HepG2 (cell line): Measurements from ENCODE around the gene WNT16. TPM values are rescaled to one million over a fixed set of nuclear protein-coding genes. Genes with fewer than 3 reads are reported as not detected.

Experiments
- ATAC-seq: fragments of 200-7000 bp; cut with Tn5 transposase; 3 replicates; pipeline ENCODE4 v1.9.1; 2020; ENCODE audit warnings: mild to moderate bottlenecking, moderate library complexity
- BruUV-seq: library from RNA; stranded (reverse); fragments of 400-500 nt; replicated peaks from 2 replicates; lab custom pipeline; 2021; lab: Mats Ljungman, UMichigan
- CTCF ChIA-PET: fragments of 300-600 bp; formaldehyde crosslinking; extraction: SDS; loops from one replicate; lab custom pipeline; 2021; ENCODE audit warnings: low total read pairs, inconsistent platforms, low intra/inter-chr PET ratio; lab: Yijun Ruan, JAX
- POLR2A ChIA-PET: fragments of 350-600 bp; sonication (Branson Sonifier 250); formaldehyde crosslinking; loops from one replicate; lab custom pipeline; 2020; ENCODE audit warnings: antibody characterized with exemption, inconsistent platforms; lab: Yijun Ruan, JAX
- DNase-seq: peaks from one replicate; pipeline ENCODE4 v3.0.0-alpha.2; 2015; ENCODE audit warnings: low spot score
- FAIRE-seq: peaks from 3 replicates; lab custom pipeline; 2011; peaks lifted over from hg19 to GRCh38; lab: Jason Lieb, UNC
- H2AFZ ChIP-seq: one replicate; pipeline ENCODE4 v1.6.1; 2011; ENCODE audit warnings: low read length, inconsistent platforms
- H3K27ac ChIP-seq: fragments of 300-600 bp; 3 replicates; pipeline ENCODE4 v1.8.0; 2011; ENCODE audit warnings: mixed run types, mild to moderate bottlenecking, mixed read lengths, low read length, inconsistent platforms; ENCODE audit not compliant: insufficient read depth; ENCODE audit errors: extremely low read length
- H3K27me3 ChIP-seq, 2 experiments: fragments of 200-600 bp in 1 of 2; 2 replicates in 1 of 2; 3 replicates in 1 of 2; pipeline versions ENCODE4 v1.6.0 to v1.8.0; 2011; ENCODE audit warnings: low read length in 2 of 2, mild to moderate bottlenecking in 2 of 2, moderate library complexity in 2 of 2, inconsistent platforms in 1 of 2; ENCODE audit not compliant: insufficient read depth in 2 of 2, control insufficient read depth in 1 of 2
- H3K36me3 ChIP-seq, 2 experiments: fragments of 200-600 bp in 1 of 2; replicated peaks in 1 of 2; 2 replicates in 1 of 2; 3 replicates in 1 of 2; pipeline versions ENCODE4 v1.5.1 to v1.8.0; 2011; ENCODE audit warnings: low read length in 2 of 2, inconsistent platforms in 1 of 2; ENCODE audit not compliant: insufficient read depth in 2 of 2, control insufficient read depth in 1 of 2
- H3K4me1 ChIP-seq: 2 replicates; pipeline ENCODE4 v1.5.1; 2012; ENCODE audit warnings: low read length, inconsistent platforms; ENCODE audit not compliant: insufficient read depth
- H3K4me2 ChIP-seq: 2 replicates; pipeline ENCODE4 v1.6.0; 2011; ENCODE audit warnings: low read depth, low read length, inconsistent platforms
- H3K4me3 ChIP-seq, 3 experiments: fragments of 200-600 bp in 1 of 3; sonication (generic), shearing (Covaris generic) in 1 of 3; replicated peaks in 1 of 3; 2 replicates each; pipeline ENCODE4 v1.5.1; 2011 to 2016; ENCODE audit warnings: low read length in 3 of 3, inconsistent platforms in 2 of 3, low read depth in 2 of 3, mild to moderate bottlenecking in 2 of 3, control low read depth in 1 of 3, mixed read lengths in 1 of 3; ENCODE audit not compliant: insufficient read depth in 1 of 3
- H3K79me2 ChIP-seq: one replicate; pipeline ENCODE4 v1.6.1; 2011; ENCODE audit warnings: low read length, inconsistent platforms; ENCODE audit not compliant: insufficient read depth
- H3K9ac ChIP-seq: 2 replicates; pipeline ENCODE4 v1.6.0; 2011; ENCODE audit warnings: mild to moderate bottlenecking, low read depth, low read length, inconsistent platforms; ENCODE audit not compliant: insufficient read depth
- H3K9me3 ChIP-seq: 2 replicates; pipeline ENCODE4 v1.5.1; 2012; ENCODE audit warnings: mild to moderate bottlenecking, low read length
- H4K20me1 ChIP-seq: 2 replicates; pipeline ENCODE4 v1.6.0; 2011; ENCODE audit warnings: inconsistent platforms, mild to moderate bottlenecking, low read length, moderate library complexity; ENCODE audit not compliant: insufficient read depth
- ARHGAP35 ChIP-seq: sonication (generic); formaldehyde crosslinking; IDR thresholded peaks from 2 replicates; pipeline ENCODE4 v1.9.0; 2022; ENCODE audit warnings: mild to moderate bottlenecking, inconsistent platforms, moderate library complexity, missing genetic modification reagents, borderline replicate concordance
- CCAR2 ChIP-seq: fragments of 200-400 bp; formaldehyde crosslinking; optimal IDR thresholded peaks from 2 replicates; pipeline ENCODE3; 2018; ENCODE audit warnings: low read depth, mild to moderate bottlenecking, low read length, moderate library complexity
- HMG20A ChIP-seq: IDR thresholded peaks from 2 replicates; pipeline ENCODE4 v1.6.1; 2016; ENCODE audit warnings: borderline replicate concordance
- HNF4A ChIP-seq: sonication (generic); formaldehyde crosslinking; IDR thresholded peaks from 2 replicates; pipeline ENCODE4 v1.4.0; 2020; ENCODE audit warnings: missing genetic modification reagents
- HNF4G ChIP-seq, 2 experiments: sonication (generic) in 1 of 2; formaldehyde crosslinking in 1 of 2; IDR thresholded peaks; 2 replicates each; pipeline versions ENCODE4 v1.4.0 to v1.6.1; 2011 to 2020; ENCODE audit warnings: borderline replicate concordance in 2 of 2, low read depth in 2 of 2, mild to moderate bottlenecking in 2 of 2, low read length in 1 of 2, missing genetic modification reagents in 1 of 2, moderate library complexity in 1 of 2
- NCOA2 ChIP-seq: sonication (generic); formaldehyde crosslinking; IDR thresholded peaks from 2 replicates; pipeline ENCODE4 v1.8.0; 2022; ENCODE audit warnings: inconsistent platforms
- RXRA ChIP-seq: sonication (generic); formaldehyde crosslinking; IDR thresholded peaks from 2 replicates; pipeline ENCODE4 v1.5.1; 2020; ENCODE audit warnings: missing genetic modification reagents
- SIN3A ChIP-seq: IDR thresholded peaks from 2 replicates; pipeline ENCODE4 v1.6.1; 2011; ENCODE audit warnings: low read depth, mild to moderate bottlenecking, control low read depth, low read length, borderline replicate concordance
- SMC3 ChIP-seq: IDR thresholded peaks from 2 replicates; pipeline ENCODE4 v1.6.1; 2011; ENCODE audit warnings: low read length, improper control_type of control experiment
- ZBTB38 ChIP-seq: sonication (generic); formaldehyde crosslinking; IDR thresholded peaks from 2 replicates; pipeline ENCODE4 v1.5.1; 2020; ENCODE audit warnings: mild to moderate bottlenecking, missing genetic modification reagents
- ZFP37 ChIP-seq: sonication (generic); formaldehyde crosslinking; IDR thresholded peaks from 2 replicates; pipeline ENCODE4 v1.4.0; 2020; ENCODE audit warnings: missing genetic modification reagents, borderline replicate concordance
- ZNF280B ChIP-seq: sonication (generic); formaldehyde crosslinking; IDR thresholded peaks from 2 replicates; pipeline ENCODE4 v1.5.0; 2020; ENCODE audit warnings: missing genetic modification reagents, mild to moderate bottlenecking, borderline replicate concordance
- ZNF331 ChIP-seq: sonication (generic); formaldehyde crosslinking; IDR thresholded peaks from 2 replicates; pipeline ENCODE4 v1.4.0; 2020; ENCODE audit warnings: missing genetic modification reagents
- ZNF441 ChIP-seq: sonication (generic); formaldehyde crosslinking; IDR thresholded peaks from 2 replicates; pipeline ENCODE4 v1.7.0; 2021; ENCODE audit warnings: missing genetic modification reagents, borderline replicate concordance
- ZNF484 ChIP-seq: sonication (generic); formaldehyde crosslinking; IDR thresholded peaks from 2 replicates; pipeline ENCODE4 v1.5.1; 2020; ENCODE audit warnings: mild to moderate bottlenecking, low read depth, missing genetic modification reagents, borderline replicate concordance
- ZNF615 ChIP-seq: sonication (generic); formaldehyde crosslinking; IDR thresholded peaks from 2 replicates; pipeline ENCODE4 v1.5.0; 2020; ENCODE audit warnings: mild to moderate bottlenecking, missing genetic modification reagents, borderline replicate concordance
- ZNF619 ChIP-seq: sonication (generic); formaldehyde crosslinking; IDR thresholded peaks from 2 replicates; pipeline ENCODE4 v1.4.0; 2020; ENCODE audit warnings: mild to moderate bottlenecking, missing genetic modification reagents
- ZNF720 ChIP-seq: sonication (generic); formaldehyde crosslinking; IDR thresholded peaks from 2 replicates; pipeline ENCODE4 v1.4.0; 2020; ENCODE audit warnings: missing genetic modification reagents
- WGBS: methylation state at CpG from one replicate; pipeline ENCODE4 v1.1.6; 2017; ENCODE audit warnings: low lambda C conversion rate; 5-methylcytosine and 5-hydroxymethylcytosine counted together
- in situ Hi-C: cut with HindIII; loops from 2 replicates; pipeline ENCODE4 v1.10.0; 2017; ENCODE audit warnings: low pct_unique_long_range_greater_than_20kb; ENCODE audit not compliant: extremely low pct_ligation_motif_present
- intact Hi-C: fragments of 100-400 bp; cut with micrococcal nuclease; formaldehyde crosslinking; loops from one replicate; pipeline ENCODE4 v1.10.0; 2022; ENCODE audit not compliant: unreplicated experiment
- polyA plus RNA-seq, 8 experiments: library from polyadenylated mRNA; depleted of rRNA in 3 of 8; stranded (reverse) in 7 of 8; unstranded in 1 of 8; fragments of >200 nt; fragmentation: Illumina TruSeq in 4 of 8; extraction: Trizol in 4 of 8; gene quantifications; 2 replicates each; pipeline versions ENCODE4 v1.2.1 to v1.2.3, GENCODE V29; 2011 to 2016; ENCODE audit warnings: low read depth in 4 of 8, missing spikeins in 1 of 8, mixed read lengths in 1 of 8; ENCODE audit not compliant: insufficient read depth in 1 of 8
- total RNA-seq, 5 experiments: library from RNA; depleted of rRNA; stranded (reverse); fragments of >200 nt; fragmentation: Illumina TruSeq; extraction: Trizol; gene quantifications; 2 replicates each; pipeline ENCODE4 v1.2.3, GENCODE V29; 2016; ENCODE audit warnings: low read depth in 1 of 5
- TF ChIP-seq, protein P1 (sequence below): sonication (generic); formaldehyde crosslinking; IDR thresholded peaks from 2 replicates; pipeline ENCODE4 v1.8.0; 2022; ENCODE audit warnings: missing genetic modification reagents, low read depth, mild to moderate bottlenecking, borderline replicate concordance
- TF ChIP-seq, protein P2 (sequence below): sonication (generic); formaldehyde crosslinking; IDR thresholded peaks from 2 replicates; pipeline ENCODE4 v1.4.0; 2020; ENCODE audit warnings: missing genetic modification reagents; ENCODE audit errors: not compliant biosample characterization
- TF ChIP-seq, protein P3 (sequence below): sonication (generic); formaldehyde crosslinking; IDR thresholded peaks from 2 replicates; pipeline ENCODE4 v1.4.0; 2020; ENCODE audit warnings: missing genetic modification reagents

WNT16 gene
- total and polyA plus RNA-seq, 2 of the 13 experiments (the other 11 are each of a cell fraction or from before 2014, with no cell fraction given) = not detected

DNA sequence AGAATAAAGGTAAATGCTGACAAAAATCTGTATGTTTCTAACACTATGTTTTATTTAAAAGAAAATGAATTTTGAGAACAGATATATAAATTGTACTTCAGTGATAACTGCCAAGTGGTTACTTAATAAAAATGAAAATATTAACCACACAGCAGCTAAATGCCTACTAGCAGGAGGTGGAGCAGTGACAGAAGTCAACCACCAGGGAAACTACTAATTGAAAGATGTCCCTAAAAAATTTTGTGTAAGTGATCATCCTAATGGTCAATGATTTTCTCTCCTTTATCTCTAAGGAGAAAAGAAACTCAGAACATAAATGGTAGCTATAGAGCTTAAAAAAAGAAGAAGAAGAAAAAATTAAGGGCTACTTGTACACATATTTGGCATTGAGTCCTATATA is 22.9 kb downstream of the WNT16 start (continued):
- no peak for TF ChIP-seq ZBTB38 (CRISPR knock-in tag)
- no peak for TF ChIP-seq ZFP37 (CRISPR knock-in tag)
- TF ChIP-seq, protein P1, sequence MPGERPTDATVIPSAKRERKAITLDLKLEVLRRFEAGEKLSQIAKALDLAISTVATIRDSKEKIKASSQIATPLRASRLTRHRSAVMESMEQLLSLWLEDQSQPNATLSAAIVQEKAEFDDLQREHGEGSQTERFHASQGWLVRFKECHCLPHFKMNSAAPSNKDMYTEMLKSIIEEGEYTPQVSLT = no peak
- no peak for TF ChIP-seq SMC3
- TF ChIP-seq, protein P2, sequence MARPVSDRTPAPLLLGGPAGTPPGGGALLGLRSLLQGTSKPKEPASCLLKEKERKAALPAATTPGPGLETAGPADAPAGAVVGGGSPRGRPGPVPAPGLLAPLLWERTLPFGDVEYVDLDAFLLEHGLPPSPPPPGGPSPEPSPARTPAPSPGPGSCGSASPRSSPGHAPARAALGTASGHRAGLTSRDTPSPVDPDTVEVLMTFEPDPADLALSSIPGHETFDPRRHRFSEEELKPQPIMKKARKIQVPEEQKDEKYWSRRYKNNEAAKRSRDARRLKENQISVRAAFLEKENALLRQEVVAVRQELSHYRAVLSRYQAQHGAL (CRISPR knock-in tag) = no peak
- no peak for TF ChIP-seq SIN3A
- no peak for TF ChIP-seq HNF4G (IDR thresholded peaks at IDR 0.05; ENCODE audit: borderline replicate concordance, low read depth, low read length)
- no peak for TF ChIP-seq HNF4G (CRISPR knock-in tag; IDR thresholded peaks at IDR 0.05; ENCODE audit: borderline replicate concordance, low read depth)
- TF ChIP-seq, all 625 proteins: peak for 0

- Histone ChIP-seq H3K36me3 (peaks cover 2 to 31% of the 10 kb centered on the region in 2 experiments; a peak in 4 of 5 replicates), H3K4me1 (no peaks in the 10 kb centered on the region), H3K4me3 (no peak overlapping the region), H3K27me3 (no peaks in the 10 kb centered on the region), H3K4me2 (no peak overlapping the region), H3K27ac (no peak overlapping the region), H3K79me2 (no peaks in the 10 kb centered on the region), H3K9ac (no peak overlapping the region), H3K9me3 (no peaks in the 10 kb centered on the region), H4K20me1 (no peaks in the 10 kb centered on the region), H2AFZ (no peak overlapping the region)
- WGBS = 83% methylated on average over 3 of the region's 3 CpGs
- in situ Hi-C loops = no loop called here
- intact Hi-C loops = no loop called here
- ATAC-seq (no peak), FAIRE-seq (no peak), DNase-seq (no peak)
- POLR2A ChIA-PET = no interaction called here
- CTCF ChIA-PET = no interaction called here
- BruUV-seq = no TSS peak
- TF ChIP-seq ZNF615 (no peak), HNF4A (CRISPR knock-in tag) (no peak), ZNF619 (CRISPR knock-in tag) (no peak), ZNF331 (no peak), ZNF441 (no peak), RXRA (no peak), CCAR2 (no peak), ZNF720 (CRISPR knock-in tag) (no peak), ARHGAP35 (CRISPR knock-in tag) (no peak), ZNF484 (CRISPR knock-in tag) (no peak), HMG20A (CRISPR knock-in tag) (no peak), NCOA2 (CRISPR knock-in tag) (no peak), ZNF280B (CRISPR knock-in tag) (no peak)
- TF ChIP-seq, protein P3, sequence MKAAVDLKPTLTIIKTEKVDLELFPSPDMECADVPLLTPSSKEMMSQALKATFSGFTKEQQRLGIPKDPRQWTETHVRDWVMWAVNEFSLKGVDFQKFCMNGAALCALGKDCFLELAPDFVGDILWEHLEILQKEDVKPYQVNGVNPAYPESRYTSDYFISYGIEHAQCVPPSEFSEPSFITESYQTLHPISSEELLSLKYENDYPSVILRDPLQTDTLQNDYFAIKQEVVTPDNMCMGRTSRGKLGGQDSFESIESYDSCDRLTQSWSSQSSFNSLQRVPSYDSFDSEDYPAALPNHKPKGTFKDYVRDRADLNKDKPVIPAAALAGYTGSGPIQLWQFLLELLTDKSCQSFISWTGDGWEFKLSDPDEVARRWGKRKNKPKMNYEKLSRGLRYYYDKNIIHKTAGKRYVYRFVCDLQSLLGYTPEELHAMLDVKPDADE = no peak
Measured at GRCh38 chr7:121352323-121352722, 23.5 kb downstream of the WNT16 start.
